BJ (cell line): Measurements from ENCODE around the gene COL6A1. TPM values are rescaled to one million over a fixed set of nuclear protein-coding genes. Genes with fewer than 3 reads are reported as not detected.

Source experiments
- polyA plus RNA-seq: library from polyadenylated mRNA; depleted of rRNA; stranded (reverse); fragments of >200 nt; gene quantifications from 2 replicates; pipeline ENCODE4 v1.2.3, GENCODE V29; 2011; rRNA removed

The COL6A1 gene
- polyA plus RNA-seq, 1 experiment: 672 TPM

Other genes starting within 250 kb of the COL6A1 start
- 412 and 665 TPM in 2 replicates for gene COL6A2, start 116.3 kb downstream of the COL6A1 start, polyA plus RNA-seq
- 0.05 and 0.06 TPM in 2 replicates for gene FTCD, start 173.8 kb downstream of the COL6A1 start, polyA plus RNA-seq
- gene SPATC1L, start 202.7 kb downstream of the COL6A1 start, polyA plus RNA-seq: 5.6 and 8.4 TPM in 2 replicates
- 34.6 and 59.9 TPM in 2 replicates for gene LSS, start 247.0 kb downstream of the COL6A1 start, polyA plus RNA-seq